Measurements from ENCODE around the gene CBLN2. TPM values are rescaled to one million over a fixed set of nuclear protein-coding genes. Genes with fewer than 3 reads are reported as not detected.

CBLN2 gene
- total RNA-seq, 1 experiment from 2014 or later, result not detected

DNA sequence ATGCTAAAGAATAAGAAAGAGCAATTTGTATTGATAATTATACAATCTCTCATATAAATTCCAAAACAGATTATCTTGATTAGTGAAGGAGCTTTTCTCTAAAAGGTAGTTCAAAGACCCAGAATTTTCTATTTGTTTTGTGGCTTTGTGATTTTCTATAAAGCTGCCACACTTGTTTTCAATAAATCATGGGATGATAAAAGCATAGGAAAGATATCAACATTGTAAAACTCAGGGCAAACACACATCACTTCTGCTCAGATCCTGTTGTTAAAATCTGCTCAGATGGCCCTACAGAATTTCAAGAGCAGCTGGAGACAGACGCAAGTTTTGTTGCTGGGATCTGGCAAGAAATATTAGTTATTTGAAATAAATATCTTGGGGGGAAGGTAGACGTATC is 28.8 kb upstream of the CBLN2 start:
- no peak for DNase-seq
- H3K79me2 ChIP-seq (ENCODE audit: low read length), result no peaks in the 10 kb centered on the region
- H3F3A ChIP-seq (ENCODE audit: low read length, unreplicated experiment), result no peaks in the 10 kb centered on the region
- no peaks in the 10 kb centered on the region for H3K4me1 ChIP-seq (ENCODE audit: insufficient read depth, low read length)
- H3K36me3 ChIP-seq (ENCODE audit: low read depth, low read length), result no peaks in the 10 kb centered on the region
- H3K9ac ChIP-seq (ENCODE audit: low read length), result no peak overlapping the region
- no peak overlapping the region for H2AFZ ChIP-seq (ENCODE audit: low read length)
- no peaks in the 10 kb centered on the region for H4K20me1 ChIP-seq (ENCODE audit: low read length)
- H3K4me2 ChIP-seq (ENCODE audit: low read length), result no peak overlapping the region
- H3K27me3 ChIP-seq (ENCODE audit: low read length), result peaks cover 44% of the 10 kb centered on the region
- no peak overlapping the region for H3K4me3 ChIP-seq (ENCODE audit: low read length)
- CTCF ChIA-PET, result interaction anchor here (0.7 kb wide), 1 partner anchor 953 kb away, joined by 4 read pairs; no protein-coding TSS in a partner anchor
- no peaks in the 10 kb centered on the region for H3K9me3 ChIP-seq (ENCODE audit: low read length)
- H3K27ac ChIP-seq (ENCODE audit: low read length), result no peak overlapping the region
- no TSS peak for BruUV-seq (replicated peaks)
- H3K9me2 ChIP-seq (replicated peaks; ENCODE audit: low read length), result no peaks in the 10 kb centered on the region
- intact Hi-C loops (cut with micrococcal nuclease), result no loop called here
- POLR2A ChIA-PET (ENCODE audit: unreplicated experiment), result no interaction called here
- 0 out of 2 replicates have a peak, but pooled peaks have one; percentile 33 for ATAC-seq
- TF ChIP-seq EZH2phosphoT487 (IDR thresholded peaks at IDR 0.05; ENCODE audit: borderline replicate concordance, low read length) (no peak), EZH2 (IDR thresholded peaks at IDR 0.05; ENCODE audit: low read length, unreplicated experiment) (no peak)
- TF ChIP-seq, protein P1, sequence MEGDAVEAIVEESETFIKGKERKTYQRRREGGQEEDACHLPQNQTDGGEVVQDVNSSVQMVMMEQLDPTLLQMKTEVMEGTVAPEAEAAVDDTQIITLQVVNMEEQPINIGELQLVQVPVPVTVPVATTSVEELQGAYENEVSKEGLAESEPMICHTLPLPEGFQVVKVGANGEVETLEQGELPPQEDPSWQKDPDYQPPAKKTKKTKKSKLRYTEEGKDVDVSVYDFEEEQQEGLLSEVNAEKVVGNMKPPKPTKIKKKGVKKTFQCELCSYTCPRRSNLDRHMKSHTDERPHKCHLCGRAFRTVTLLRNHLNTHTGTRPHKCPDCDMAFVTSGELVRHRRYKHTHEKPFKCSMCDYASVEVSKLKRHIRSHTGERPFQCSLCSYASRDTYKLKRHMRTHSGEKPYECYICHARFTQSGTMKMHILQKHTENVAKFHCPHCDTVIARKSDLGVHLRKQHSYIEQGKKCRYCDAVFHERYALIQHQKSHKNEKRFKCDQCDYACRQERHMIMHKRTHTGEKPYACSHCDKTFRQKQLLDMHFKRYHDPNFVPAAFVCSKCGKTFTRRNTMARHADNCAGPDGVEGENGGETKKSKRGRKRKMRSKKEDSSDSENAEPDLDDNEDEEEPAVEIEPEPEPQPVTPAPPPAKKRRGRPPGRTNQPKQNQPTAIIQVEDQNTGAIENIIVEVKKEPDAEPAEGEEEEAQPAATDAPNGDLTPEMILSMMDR (conservative IDR thresholded peaks at IDR 0.05; ENCODE audit: low read depth, low read length), result no peak

DNA sequence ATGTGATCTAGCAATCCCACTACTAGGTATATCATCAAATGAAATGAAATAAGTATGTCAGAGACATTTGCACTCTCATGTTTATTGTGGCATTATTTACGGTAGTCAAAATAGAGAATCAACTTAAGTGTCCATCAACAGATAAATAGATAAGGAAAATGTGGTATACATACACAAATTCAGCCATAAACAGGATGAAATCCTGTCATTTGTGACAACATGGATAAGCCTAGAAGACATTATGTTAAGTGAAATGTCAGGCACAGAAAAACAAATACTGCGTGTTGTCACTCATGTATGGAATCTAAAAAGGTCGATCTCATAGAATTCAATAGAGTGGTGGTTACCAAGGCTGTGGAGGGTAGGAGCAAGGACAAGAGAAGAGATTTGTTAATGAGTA is 22.1 kb upstream of the CBLN2 start:
- no peaks in the 10 kb centered on the region for H3K4me1 ChIP-seq (ENCODE audit: insufficient read depth, low read length)
- intact Hi-C loops (cut with micrococcal nuclease), result no loop called here
- ChIA-PET CTCF (no interaction called here), POLR2A (ENCODE audit: unreplicated experiment) (no interaction called here)
- DNase-seq (no peak), ATAC-seq (no peak)
- H3K4me2 ChIP-seq (ENCODE audit: low read length), result no peak overlapping the region
- H3F3A ChIP-seq (ENCODE audit: low read length, unreplicated experiment), result no peaks in the 10 kb centered on the region
- H3K4me3 ChIP-seq (ENCODE audit: low read length), result no peak overlapping the region
- no peaks in the 10 kb centered on the region for H3K9me3 ChIP-seq (ENCODE audit: low read length)
- H3K27me3 ChIP-seq (ENCODE audit: low read length), result peaks cover 38% of the 10 kb centered on the region
- no TSS peak for BruUV-seq (replicated peaks)
- no peaks in the 10 kb centered on the region for H3K36me3 ChIP-seq (ENCODE audit: low read depth, low read length)
- no peaks in the 10 kb centered on the region for H3K79me2 ChIP-seq (ENCODE audit: low read length)
- TF ChIP-seq EZH2phosphoT487 (IDR thresholded peaks at IDR 0.05; ENCODE audit: borderline replicate concordance, low read length), result no peak
- TF ChIP-seq, protein P1 (conservative IDR thresholded peaks at IDR 0.05; ENCODE audit: low read depth, low read length), result no peak
- TF ChIP-seq EZH2 (IDR thresholded peaks at IDR 0.05; ENCODE audit: low read length, unreplicated experiment), result no peak
- no peaks in the 10 kb centered on the region for H3K9me2 ChIP-seq (replicated peaks; ENCODE audit: low read length)
- H3K9ac ChIP-seq (ENCODE audit: low read length), result no peak overlapping the region
- no peaks in the 10 kb centered on the region for H4K20me1 ChIP-seq (ENCODE audit: low read length)
- no peak overlapping the region for H3K27ac ChIP-seq (ENCODE audit: low read length)
- no peak overlapping the region for H2AFZ ChIP-seq (ENCODE audit: low read length)

DNA sequence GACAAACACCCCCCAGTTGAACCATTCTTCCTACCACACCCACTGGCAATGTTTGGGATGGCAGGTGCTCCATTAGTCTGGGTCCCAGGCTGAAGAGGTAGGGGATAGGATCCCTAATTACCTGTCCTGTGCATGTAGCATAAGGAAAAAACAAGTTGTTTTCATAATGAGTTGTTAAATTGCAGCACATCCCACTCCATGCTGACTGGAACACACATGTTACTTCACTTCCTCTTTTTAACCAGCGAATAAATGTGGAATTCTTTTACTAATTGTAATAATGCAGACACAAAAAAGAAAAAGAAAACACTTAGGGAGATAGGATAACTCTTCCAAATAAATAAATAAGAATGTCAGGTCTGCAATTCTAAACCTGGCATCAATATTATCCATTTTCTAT is 11.8 kb upstream of the CBLN2 start:
- no TSS peak for BruUV-seq (replicated peaks)
- H3K9me3 ChIP-seq (ENCODE audit: low read length), result no peaks in the 10 kb centered on the region
- TF ChIP-seq, protein P1 (conservative IDR thresholded peaks at IDR 0.05; ENCODE audit: low read depth, low read length), result no peak
- TF ChIP-seq EZH2phosphoT487 (IDR thresholded peaks at IDR 0.05; ENCODE audit: borderline replicate concordance, low read length) (no peak), EZH2 (IDR thresholded peaks at IDR 0.05; ENCODE audit: low read length, unreplicated experiment) (no peak)
- DNase-seq (no peak), ATAC-seq (no peak)
- POLR2A ChIA-PET (ENCODE audit: unreplicated experiment), result no interaction called here
- H3K27ac ChIP-seq (ENCODE audit: low read length), result no peak overlapping the region
- no peaks in the 10 kb centered on the region for H4K20me1 ChIP-seq (ENCODE audit: low read length)
- H3K9me2 ChIP-seq (replicated peaks; ENCODE audit: low read length), result no peaks in the 10 kb centered on the region
- H3K4me3 ChIP-seq (ENCODE audit: low read length), result no peak overlapping the region
- no peaks in the 10 kb centered on the region for H3K36me3 ChIP-seq (ENCODE audit: low read depth, low read length)
- peaks cover 21% of the 10 kb centered on the region for H3K27me3 ChIP-seq (ENCODE audit: low read length)
- no peaks in the 10 kb centered on the region for H3F3A ChIP-seq (ENCODE audit: low read length, unreplicated experiment)
- H2AFZ ChIP-seq (ENCODE audit: low read length), result no peak overlapping the region
- no peaks in the 10 kb centered on the region for H3K79me2 ChIP-seq (ENCODE audit: low read length)
- intact Hi-C loops (cut with micrococcal nuclease), result no loop called here
- CTCF ChIA-PET, result no interaction called here
- H3K4me2 ChIP-seq (ENCODE audit: low read length), result no peak overlapping the region
- H3K9ac ChIP-seq (ENCODE audit: low read length), result no peak overlapping the region
- no peaks in the 10 kb centered on the region for H3K4me1 ChIP-seq (ENCODE audit: insufficient read depth, low read length)
